ENCODE results near the gene PGA3.

- TF ChIP-seq POLR2A (IDR thresholded peaks at IDR 0.05), result no peak
- TF ChIP-seq, protein P1, sequence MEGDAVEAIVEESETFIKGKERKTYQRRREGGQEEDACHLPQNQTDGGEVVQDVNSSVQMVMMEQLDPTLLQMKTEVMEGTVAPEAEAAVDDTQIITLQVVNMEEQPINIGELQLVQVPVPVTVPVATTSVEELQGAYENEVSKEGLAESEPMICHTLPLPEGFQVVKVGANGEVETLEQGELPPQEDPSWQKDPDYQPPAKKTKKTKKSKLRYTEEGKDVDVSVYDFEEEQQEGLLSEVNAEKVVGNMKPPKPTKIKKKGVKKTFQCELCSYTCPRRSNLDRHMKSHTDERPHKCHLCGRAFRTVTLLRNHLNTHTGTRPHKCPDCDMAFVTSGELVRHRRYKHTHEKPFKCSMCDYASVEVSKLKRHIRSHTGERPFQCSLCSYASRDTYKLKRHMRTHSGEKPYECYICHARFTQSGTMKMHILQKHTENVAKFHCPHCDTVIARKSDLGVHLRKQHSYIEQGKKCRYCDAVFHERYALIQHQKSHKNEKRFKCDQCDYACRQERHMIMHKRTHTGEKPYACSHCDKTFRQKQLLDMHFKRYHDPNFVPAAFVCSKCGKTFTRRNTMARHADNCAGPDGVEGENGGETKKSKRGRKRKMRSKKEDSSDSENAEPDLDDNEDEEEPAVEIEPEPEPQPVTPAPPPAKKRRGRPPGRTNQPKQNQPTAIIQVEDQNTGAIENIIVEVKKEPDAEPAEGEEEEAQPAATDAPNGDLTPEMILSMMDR (IDR thresholded peaks at IDR 0.05), result no peak
Observed at GRCh38 chr11:61162092-61162941, 41.0 kb upstream of the PGA3 start.
